HG02973 (cell line): ENCODE results near the gene PRORP.
"Not testable (repeated sequence)": the region's sequence is repeated elsewhere in the genome, so short reads cannot be mapped to it uniquely, and the experiment has no call there.

ENCODE experiments used
- ATAC-seq: cut with Tn5 transposase; IDR thresholded peaks from one replicate; pipeline ENCODE4 v1.9.1; 2021; ENCODE audit warnings: moderate library complexity; ENCODE audit not compliant: unreplicated experiment

The PRORP gene

GRCh38 chr14:35121887-35122695 lies at the start of gene PRORP, which contains the start of gene PPP2R3C:
Gene PRORP (plus strand): TSS chr14:35122552. CDS start chr14:35123246, 694 bp downstream.
Gene PPP2R3C (minus strand): TSS chr14:35121990. CDS start chr14:35121959, 31 bp downstream.
- ATAC-seq, result peak; percentile 77

- ATAC-seq, result no peak
Measured at GRCh38 chr14:35073486-35073885, 48.9 kb upstream of the PRORP start.

- ATAC-seq, result no peak
Measured at GRCh38 chr14:35078082-35078481, 44.3 kb upstream of the PRORP start.

GRCh38 chr14:35079742-35080141 lies 42.6 kb upstream of the PRORP start:
- ATAC-seq, result no peak

- ATAC-seq, result no peak
Measured at GRCh38 chr14:35083530-35084150, 38.7 kb upstream of the PRORP start.

GRCh38 chr14:35085441-35085840 lies 36.9 kb upstream of the PRORP start:
- no peak for ATAC-seq

GRCh38 chr14:35088514-35088913 lies 33.8 kb upstream of the PRORP start:
- ATAC-seq, result no peak

- ATAC-seq, result not testable (repeated sequence)
Measured at GRCh38 chr14:35094645-35095044, 27.7 kb upstream of the PRORP start.

- ATAC-seq, result no peak
Measured at GRCh38 chr14:35107866-35108265, 14.5 kb upstream of the PRORP start.

GRCh38 chr14:35112641-35113040 lies 9.7 kb upstream of the PRORP start:
- no peak for ATAC-seq

GRCh38 chr14:35113308-35113950 lies 8.9 kb upstream of the PRORP start:
- no peak for ATAC-seq

GRCh38 chr14:35114036-35114435 lies 8.3 kb upstream of the PRORP start:
- ATAC-seq, result no peak

- ATAC-seq, result no peak
Measured at GRCh38 chr14:35116242-35116641, 6.1 kb upstream of the PRORP start.

GRCh38 chr14:35117112-35117511 lies 5.2 kb upstream of the PRORP start:
- no peak for ATAC-seq

- no peak for ATAC-seq
Measured at GRCh38 chr14:35121026-35121886, 1.1 kb upstream of the PRORP start.

- ATAC-seq, result no peak
Measured at GRCh38 chr14:35122696-35123387, 490 bp downstream of the PRORP start.

- no peak for ATAC-seq
Measured at GRCh38 chr14:35123388-35123703, 994 bp downstream of the PRORP start.

GRCh38 chr14:35124127-35124526 lies 1.8 kb downstream of the PRORP start:
- no peak for ATAC-seq

GRCh38 chr14:35133542-35134328 lies 11.4 kb downstream of the PRORP start:
- no peak for ATAC-seq
